ENCODE results near the gene PRSS22. TPM values are rescaled to one million over a fixed set of nuclear protein-coding genes. Genes with fewer than 3 reads are reported as not detected.

PRSS22 gene
- total and polyA plus RNA-seq, 4 experiments from 2014 or later: 0.39 to 0.42 TPM; not detected in 2

DNA sequence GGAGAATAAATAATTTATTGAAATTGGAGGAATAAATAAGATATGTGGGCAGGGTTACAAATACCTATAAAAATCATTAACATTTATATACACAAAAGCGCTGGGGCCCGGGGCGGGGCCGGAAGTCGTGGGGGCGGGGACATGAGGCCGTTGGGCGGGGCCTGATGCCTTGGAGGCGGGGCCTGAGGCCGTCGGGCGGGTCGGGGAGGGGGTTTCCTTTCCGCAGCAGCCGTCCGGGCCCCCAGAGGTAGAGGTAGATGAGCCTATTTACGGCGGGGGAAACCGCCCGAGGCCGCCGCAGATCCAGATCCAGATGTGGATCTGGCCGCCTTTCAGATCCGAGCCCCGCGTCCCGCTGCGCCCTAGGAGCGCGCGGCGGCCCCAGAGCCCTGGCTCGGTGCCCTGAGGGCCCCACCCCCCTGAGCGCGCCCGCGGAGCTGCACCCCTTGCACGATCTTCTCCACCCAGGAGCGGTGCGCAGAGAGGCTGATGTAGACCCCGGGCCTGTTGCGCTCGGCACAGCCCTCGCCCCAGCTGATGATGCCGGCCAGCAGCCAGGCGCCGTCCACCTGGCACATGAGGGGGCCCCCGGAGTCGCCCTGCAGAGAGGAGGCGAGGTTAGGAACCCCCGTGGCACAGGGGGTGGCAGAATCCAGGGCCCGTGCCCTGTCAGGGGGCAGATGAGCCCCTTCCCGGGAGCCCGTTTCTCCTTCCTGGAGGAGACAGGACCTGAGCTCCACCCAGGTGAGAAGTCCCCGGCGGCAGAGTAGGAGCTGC lies 5.1 kb downstream of the PRSS22 start:
- CTCF ChIA-PET (ENCODE audit: partially characterized antibody): interaction anchor here (2.6 kb wide), 1 partner anchor 15 kb away, joined by 13 read pairs; no protein-coding TSS in a partner anchor
- POLR2A ChIA-PET (ENCODE audit: partially characterized antibody): no interaction called here

DNA sequence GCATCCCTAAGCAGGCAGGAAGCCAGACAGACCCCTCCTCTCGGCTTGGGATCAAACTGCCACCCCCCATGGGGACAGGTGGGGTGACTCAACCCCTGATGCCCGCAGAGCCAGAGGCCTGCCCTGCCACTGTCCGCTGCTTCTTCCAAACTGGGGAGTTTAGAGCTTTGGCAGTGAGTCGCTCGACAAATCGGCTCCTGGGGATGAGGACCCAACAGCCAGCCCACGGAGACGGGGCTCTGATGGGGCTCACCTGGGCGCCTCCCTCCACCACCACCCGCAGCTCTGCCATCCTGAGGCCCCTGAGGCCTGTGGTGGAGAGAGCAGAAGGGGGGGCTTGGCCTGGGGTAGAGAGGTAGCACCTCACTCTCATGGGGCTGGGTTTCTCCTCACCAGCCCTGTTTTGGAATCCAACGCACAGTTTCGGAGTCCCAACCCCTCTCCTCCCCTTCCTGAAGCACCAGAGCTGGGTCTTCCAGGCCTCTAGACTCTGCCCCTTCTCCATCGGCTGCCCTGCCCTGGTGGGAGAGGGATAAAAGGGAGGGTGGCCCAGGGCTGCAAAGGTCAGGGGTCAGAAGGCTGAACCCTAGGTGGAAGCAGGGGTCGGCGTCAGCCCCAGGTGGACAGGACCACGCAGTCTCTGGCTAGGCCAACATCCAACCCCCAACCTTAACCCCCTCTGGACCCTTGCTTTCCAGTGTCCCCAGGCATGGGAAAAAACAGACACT lies 5.8 kb downstream of the PRSS22 start:
- Histone ChIP-seq H3K4me3 (ENCODE audit: low read length in 2 of 2) (no peak overlapping the region), H3K9me3 (ENCODE audit: control insufficient read depth in 1 of 2, low read length in 2 of 2) (peaks cover 0 to 5% of the 10 kb centered on the region in 2 donors), H3K4me1 (ENCODE audit: insufficient read depth, low read length) (no peaks in the 10 kb centered on the region), H3K27ac (ENCODE audit: low read depth, low read length) (no peak overlapping the region), H3K36me3 (ENCODE audit: insufficient read depth, low read length) (no peaks in the 10 kb centered on the region), H3K27me3 (ENCODE audit: insufficient read depth, low read length) (no peaks in the 10 kb centered on the region)
- Mint-ChIP-seq H3K9me3 (peaks cover 0 to 12% (median 9%) of the 10 kb centered on the region in 8 donors), H3K36me3 (peaks cover 0 to 7% of the 10 kb centered on the region in 2 donors), H3K4me1 (peaks cover 0 to 2% (median under 1%) of the 10 kb centered on the region in 4 donors), H3K4me3 (no peak overlapping the region), H3K27ac (no peak overlapping the region), H3K27me3 (peaks cover 3 to 6% of the 10 kb centered on the region in 2 donors)
- CTCF ChIA-PET (ENCODE audit: partially characterized antibody): no interaction called here
- peak in 1 of 5 donors; percentile 17 for DNase-seq
- intact Hi-C loops (cut with micrococcal nuclease): no loop called here
- POLR2A ChIA-PET (ENCODE audit: partially characterized antibody): no interaction called here

More for the DNA sequence above, 5.1 kb downstream of the PRSS22 start:
- Mint-ChIP-seq H3K4me1 (peaks cover 2 to 5% (median 5%) of the 10 kb centered on the region in 4 donors), H3K36me3 (peaks cover 0 to 7% of the 10 kb centered on the region in 2 donors), H3K9me3 (peaks cover 0 to 12% (median 9%) of the 10 kb centered on the region in 8 donors), H3K27ac (no peak overlapping the region), H3K27me3 (peaks cover 5 to 6% of the 10 kb centered on the region in 2 donors), H3K4me3 (no peak overlapping the region)
- H3K36me3 ChIP-seq (ENCODE audit: insufficient read depth, low read length): no peaks in the 10 kb centered on the region
- no peak overlapping the region for H3K4me3 ChIP-seq (ENCODE audit: low read length in 2 of 2)
- H3K27ac ChIP-seq (ENCODE audit: low read depth, low read length): no peak overlapping the region
- peaks cover 1% of the 10 kb centered on the region for H3K4me1 ChIP-seq (ENCODE audit: insufficient read depth, low read length)
- DNase-seq: no peak
- H3K27me3 ChIP-seq (ENCODE audit: insufficient read depth, low read length): no peaks in the 10 kb centered on the region
- intact Hi-C loops (cut with micrococcal nuclease): no loop called here
- H3K9me3 ChIP-seq (ENCODE audit: control insufficient read depth in 1 of 2, low read length in 2 of 2): peaks cover 0 to 5% of the 10 kb centered on the region in 2 donors

DNA sequence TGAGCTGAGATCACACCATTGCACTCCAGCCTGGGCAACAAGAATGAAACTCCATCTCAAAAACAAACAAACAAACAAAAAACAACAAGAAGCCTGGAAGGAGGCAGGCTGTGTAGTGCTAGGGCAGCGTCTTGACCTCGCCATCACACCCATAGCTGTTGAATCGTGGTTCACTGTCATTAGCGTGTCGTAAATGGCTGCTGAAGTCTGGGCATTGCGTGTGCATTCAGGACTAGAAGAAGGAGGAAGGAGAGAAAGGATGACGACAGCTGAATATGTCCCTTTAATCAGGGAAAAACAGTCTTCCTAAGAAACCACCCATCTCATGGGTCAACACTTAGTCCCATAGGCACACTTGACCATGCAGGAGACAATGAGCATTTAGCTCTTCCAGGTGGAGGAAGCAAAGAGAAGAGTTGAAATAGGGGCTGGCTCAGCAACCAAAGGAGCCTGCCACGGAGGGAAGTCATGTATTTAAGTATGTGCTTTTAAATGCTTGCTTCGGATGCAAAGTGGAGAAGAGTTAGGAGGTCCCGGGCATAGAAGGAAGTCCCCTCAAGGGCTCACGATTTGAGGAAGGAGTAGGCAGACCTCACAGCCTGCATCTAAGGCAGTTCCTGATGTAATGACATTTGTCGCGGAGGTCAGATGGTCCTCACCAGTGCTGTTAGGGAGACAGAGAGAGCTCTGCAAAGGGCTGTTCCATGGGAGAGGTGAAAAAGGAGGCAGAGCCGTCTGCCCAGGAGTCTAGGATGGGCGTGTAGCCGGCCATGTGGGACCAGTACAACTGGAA lies 8.8 kb downstream of the PRSS22 start:
- ChIA-PET POLR2A (ENCODE audit: partially characterized antibody) (no interaction called here), CTCF (ENCODE audit: partially characterized antibody) (interaction anchor here (1.5 kb wide), 1 partner anchor 19 kb away, joined by 4 read pairs; no protein-coding TSS in a partner anchor)
- Histone ChIP-seq H3K4me3 (ENCODE audit: low read length in 2 of 2) (no peak overlapping the region), H3K27me3 (ENCODE audit: insufficient read depth, low read length) (no peaks in the 10 kb centered on the region), H3K36me3 (ENCODE audit: insufficient read depth, low read length) (no peaks in the 10 kb centered on the region), H3K27ac (ENCODE audit: low read depth, low read length) (no peak overlapping the region), H3K4me1 (ENCODE audit: insufficient read depth, low read length) (no peaks in the 10 kb centered on the region), H3K9me3 (ENCODE audit: control insufficient read depth in 1 of 2, low read length in 2 of 2) (no peaks in the 10 kb centered on the region)
- DNase-seq: no peak
- peaks cover 0 to under 1% of the 10 kb centered on the region in 2 donors for H3K36me3 Mint-ChIP-seq
- peaks cover 0 to 4% (median 3%) of the 10 kb centered on the region in 8 donors for H3K9me3 Mint-ChIP-seq
- no peak overlapping the region for H3K4me3 Mint-ChIP-seq
- H3K27ac Mint-ChIP-seq: no peak overlapping the region
- peaks cover 3 to 6% of the 10 kb centered on the region in 2 donors for H3K27me3 Mint-ChIP-seq
- H3K4me1 Mint-ChIP-seq: peaks cover 4 to 27% (median 7%) of the 10 kb centered on the region in 4 donors
- intact Hi-C loops (cut with micrococcal nuclease): no loop called here

DNA sequence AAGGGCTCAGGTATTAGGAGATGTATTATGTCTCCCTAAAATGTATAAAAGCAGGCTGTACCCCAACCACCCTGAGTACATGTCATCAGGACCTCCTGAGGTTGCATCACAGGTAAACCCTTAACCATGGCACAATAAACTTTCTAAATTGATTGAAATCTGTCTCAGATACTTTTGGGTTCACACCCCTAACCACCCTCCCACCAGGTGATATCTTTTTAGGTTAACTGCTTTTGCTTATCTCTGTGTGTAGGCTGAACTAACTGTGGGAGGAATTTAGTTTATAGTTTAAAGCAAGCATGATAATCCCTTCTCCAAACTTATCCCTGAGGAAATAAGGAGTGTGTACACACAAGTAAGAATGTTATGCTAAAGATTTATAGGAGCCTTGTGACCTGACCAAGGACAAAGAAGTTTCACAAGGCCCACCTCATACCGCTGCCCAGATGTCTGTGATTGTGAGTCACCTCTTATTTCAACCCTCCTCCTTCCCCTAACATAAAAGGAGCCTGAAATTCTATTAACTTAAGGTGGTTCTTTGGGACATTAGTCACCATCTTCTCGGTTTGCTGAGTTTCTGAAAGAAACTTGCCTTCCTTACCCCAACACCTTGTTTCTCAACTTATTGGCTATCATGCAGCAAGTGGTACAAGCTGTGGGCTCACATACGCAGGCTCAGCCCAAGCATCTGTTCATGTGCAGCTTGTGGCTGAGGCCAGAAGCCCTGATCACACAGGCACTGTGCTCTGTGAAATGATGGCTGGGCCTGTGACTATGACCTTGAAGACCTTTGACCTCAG lies 11.3 kb downstream of the PRSS22 start:
- Histone ChIP-seq H3K36me3 (ENCODE audit: insufficient read depth, low read length) (no peaks in the 10 kb centered on the region), H3K4me1 (ENCODE audit: insufficient read depth, low read length) (peaks cover 11% of the 10 kb centered on the region), H3K27ac (ENCODE audit: low read depth, low read length) (no peak overlapping the region), H3K4me3 (ENCODE audit: low read length in 2 of 2) (no peak overlapping the region), H3K9me3 (ENCODE audit: control insufficient read depth in 1 of 2, low read length in 2 of 2) (no peaks in the 10 kb centered on the region), H3K27me3 (ENCODE audit: insufficient read depth, low read length) (no peaks in the 10 kb centered on the region)
- POLR2A ChIA-PET (ENCODE audit: partially characterized antibody): no interaction called here
- H3K27me3 Mint-ChIP-seq: peaks cover 3 to 6% of the 10 kb centered on the region in 2 donors
- no peaks in the 10 kb centered on the region for H3K36me3 Mint-ChIP-seq
- peaks cover 0 to 4% (median 0%) of the 10 kb centered on the region in 8 donors for H3K9me3 Mint-ChIP-seq
- peaks cover 6 to 48% (median 21%) of the 10 kb centered on the region in 4 donors for H3K4me1 Mint-ChIP-seq
- CTCF ChIA-PET (ENCODE audit: partially characterized antibody): interaction anchor here (0.6 kb wide), 1 partner anchor 500 kb away, joined by 3 read pairs; no protein-coding TSS in a partner anchor
- peak overlapping the region in 1 of 8 donors; percentile 17 for H3K4me3 Mint-ChIP-seq
- DNase-seq: no peak
- H3K27ac Mint-ChIP-seq: peak overlapping the region in 6 of 7 donors; percentile 7 to 72 (median 26)
- intact Hi-C loops (cut with micrococcal nuclease): no loop called here

DNA sequence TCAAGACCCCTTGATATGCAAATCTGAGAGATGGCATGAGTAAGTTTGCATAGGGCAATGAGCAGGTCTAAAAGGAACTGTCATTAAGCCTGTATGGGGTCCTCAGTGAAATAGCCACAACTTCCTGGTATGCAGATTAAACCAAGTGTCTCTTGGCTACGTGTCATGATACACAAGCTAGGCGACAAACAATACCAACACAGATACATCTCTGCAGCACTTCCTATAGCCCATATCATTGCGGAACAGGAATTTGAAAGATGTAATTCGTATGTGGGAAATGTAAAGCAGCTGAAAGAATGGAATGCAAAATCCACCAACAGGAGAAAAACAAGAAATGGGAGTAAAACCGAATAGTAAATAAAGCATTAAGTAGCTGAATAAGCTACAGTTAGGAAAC lies 12.9 kb downstream of the PRSS22 start:
- peaks cover 3 to 6% of the 10 kb centered on the region in 2 donors for H3K27me3 Mint-ChIP-seq
- peaks cover 27% of the 10 kb centered on the region for H3K4me1 ChIP-seq (ENCODE audit: insufficient read depth, low read length)
- H3K27ac Mint-ChIP-seq: peak overlapping the region in 5 of 7 donors; percentile 36 to 83 (median 56)
- no peaks in the 10 kb centered on the region for H3K36me3 ChIP-seq (ENCODE audit: insufficient read depth, low read length)
- H3K4me3 Mint-ChIP-seq: peak overlapping the region in 1 of 8 donors; percentile 22
- no peaks in the 10 kb centered on the region for H3K27me3 ChIP-seq (ENCODE audit: insufficient read depth, low read length)
- ChIA-PET CTCF (ENCODE audit: partially characterized antibody) (no interaction called here), POLR2A (ENCODE audit: partially characterized antibody) (interaction anchor here (1.7 kb wide), 1 partner anchor 67 kb away, joined by 8 read pairs; no protein-coding TSS in a partner anchor)
- H3K9me3 ChIP-seq (ENCODE audit: control insufficient read depth in 1 of 2, low read length in 2 of 2): no peaks in the 10 kb centered on the region
- no peak overlapping the region for H3K4me3 ChIP-seq (ENCODE audit: low read length in 2 of 2)
- H3K9me3 Mint-ChIP-seq: peaks cover 0 to 4% (median 0%) of the 10 kb centered on the region in 8 donors
- H3K36me3 Mint-ChIP-seq: no peaks in the 10 kb centered on the region
- intact Hi-C loops (cut with micrococcal nuclease): no loop called here
- H3K4me1 Mint-ChIP-seq: peaks cover 11 to 60% (median 27%) of the 10 kb centered on the region in 4 donors
- no peak for DNase-seq
- no peak overlapping the region for H3K27ac ChIP-seq (ENCODE audit: low read depth, low read length)

DNA sequence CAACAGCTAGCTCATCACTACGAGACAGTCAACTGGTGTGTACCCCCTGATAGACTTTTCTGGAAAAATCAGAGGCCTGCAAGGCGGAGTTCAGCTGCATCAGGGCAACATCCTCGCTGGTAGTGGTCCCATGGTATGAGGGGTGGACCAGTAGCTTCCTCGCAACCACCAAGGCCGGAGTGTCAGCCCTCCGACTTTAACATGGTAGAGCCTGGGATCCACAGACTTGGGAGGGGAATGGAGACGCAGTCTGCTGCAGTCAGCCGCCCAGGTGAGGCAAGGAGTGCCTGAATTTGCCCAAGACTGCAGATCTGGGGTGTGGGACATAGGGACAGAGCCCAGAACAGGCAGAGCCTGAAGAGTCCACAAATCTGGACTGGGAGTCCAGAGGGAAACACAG lies 14.4 kb downstream of the PRSS22 start:
- no peak for DNase-seq
- no peak overlapping the region for H3K4me3 ChIP-seq (ENCODE audit: low read length in 2 of 2)
- H3K27me3 Mint-ChIP-seq: no peaks in the 10 kb centered on the region
- peaks cover 0 to 4% (median 0%) of the 10 kb centered on the region in 8 donors for H3K9me3 Mint-ChIP-seq
- peaks cover 13 to 76% (median 31%) of the 10 kb centered on the region in 4 donors for H3K4me1 Mint-ChIP-seq
- H3K36me3 ChIP-seq (ENCODE audit: insufficient read depth, low read length): no peaks in the 10 kb centered on the region
- no peaks in the 10 kb centered on the region for H3K36me3 Mint-ChIP-seq
- no peaks in the 10 kb centered on the region for H3K27me3 ChIP-seq (ENCODE audit: insufficient read depth, low read length)
- ChIA-PET CTCF (ENCODE audit: partially characterized antibody) (interaction anchor here (2.6 kb wide), 1 partner anchor 25 kb away, joined by 15 read pairs; no protein-coding TSS in a partner anchor), POLR2A (ENCODE audit: partially characterized antibody) (interaction anchor here (2.4 kb wide), 1 partner anchor 24 kb away, joined by 16 read pairs; no protein-coding TSS in a partner anchor)
- H3K9me3 ChIP-seq (ENCODE audit: control insufficient read depth in 1 of 2, low read length in 2 of 2): no peaks in the 10 kb centered on the region
- intact Hi-C loops (cut with micrococcal nuclease): no loop called here
- H3K27ac ChIP-seq (ENCODE audit: low read depth, low read length): no peak overlapping the region
- H3K4me1 ChIP-seq (ENCODE audit: insufficient read depth, low read length): peaks cover 35% of the 10 kb centered on the region
- no peak overlapping the region for H3K4me3 Mint-ChIP-seq
- H3K27ac Mint-ChIP-seq: peak overlapping the region in 6 of 7 donors; percentile 9 to 76 (median 58)

Measured in CD4-positive, alpha-beta memory T cell (primary cell).